ENCODE measurements around the gene HS3ST6.
"Not testable (repeated sequence)": the region's sequence is repeated elsewhere in the genome, so short reads cannot be mapped to it uniquely, and the experiment has no call there.

HS3ST6 gene

GRCh38 chr16:1906055-1906845 lies 12.0 kb downstream of the HS3ST6 start:
- peak; percentile 85 for DNase-seq

- no peak for DNase-seq
Observed at GRCh38 chr16:1903845-1904840, 14.1 kb downstream of the HS3ST6 start.

- no peak for DNase-seq
Observed at GRCh38 chr16:1903220-1903574, 15.0 kb downstream of the HS3ST6 start.

GRCh38 chr16:1902547-1903219 lies 15.5 kb downstream of the HS3ST6 start:
- no peak for DNase-seq

GRCh38 chr16:1900452-1900774 lies 17.8 kb downstream of the HS3ST6 start:
- no peak for DNase-seq

- peak; percentile 96 for DNase-seq
Observed at GRCh38 chr16:1899641-1900451, 18.4 kb downstream of the HS3ST6 start.

- DNase-seq = not testable (repeated sequence)
Observed at GRCh38 chr16:1897692-1898091, 20.5 kb downstream of the HS3ST6 start.

- no peak for DNase-seq
Observed at GRCh38 chr16:1895949-1896675, 22.1 kb downstream of the HS3ST6 start.

GRCh38 chr16:1895068-1895467 lies 23.1 kb downstream of the HS3ST6 start:
- DNase-seq = no peak

- peak; percentile 93 for DNase-seq
Observed at GRCh38 chr16:1890708-1891050, 27.5 kb downstream of the HS3ST6 start.

- peak; percentile 77 for DNase-seq
Observed at GRCh38 chr16:1890024-1890707, 28.0 kb downstream of the HS3ST6 start.

GRCh38 chr16:1887711-1888354 lies 30.4 kb downstream of the HS3ST6 start:
- DNase-seq = no peak

- no peak for DNase-seq
Observed at GRCh38 chr16:1884889-1885288, 33.3 kb downstream of the HS3ST6 start.

- DNase-seq = no peak
Observed at GRCh38 chr16:1884155-1884760, 34.0 kb downstream of the HS3ST6 start.

- not testable (repeated sequence) for DNase-seq
Observed at GRCh38 chr16:1881172-1881571, 37.0 kb downstream of the HS3ST6 start.

- no peak for DNase-seq
Observed at GRCh38 chr16:1879477-1879876, 38.7 kb downstream of the HS3ST6 start.

GRCh38 chr16:1878256-1878655 lies 40.0 kb downstream of the HS3ST6 start:
- no peak for DNase-seq

- peak; percentile 59 for DNase-seq
Observed at GRCh38 chr16:1877804-1878203, 40.4 kb downstream of the HS3ST6 start.

- no peak for DNase-seq
Observed at GRCh38 chr16:1877089-1877488, 41.1 kb downstream of the HS3ST6 start.

GRCh38 chr16:1876468-1876867 lies 41.7 kb downstream of the HS3ST6 start:
- DNase-seq = no peak
